Measurements from ENCODE around the gene LYRM1. TPM values are rescaled to one million over a fixed set of nuclear protein-coding genes. Genes with fewer than 3 reads are reported as not detected.

The LYRM1 gene
- polyA plus RNA-seq, 1 donor from 2014 or later: 125 TPM

DNA sequence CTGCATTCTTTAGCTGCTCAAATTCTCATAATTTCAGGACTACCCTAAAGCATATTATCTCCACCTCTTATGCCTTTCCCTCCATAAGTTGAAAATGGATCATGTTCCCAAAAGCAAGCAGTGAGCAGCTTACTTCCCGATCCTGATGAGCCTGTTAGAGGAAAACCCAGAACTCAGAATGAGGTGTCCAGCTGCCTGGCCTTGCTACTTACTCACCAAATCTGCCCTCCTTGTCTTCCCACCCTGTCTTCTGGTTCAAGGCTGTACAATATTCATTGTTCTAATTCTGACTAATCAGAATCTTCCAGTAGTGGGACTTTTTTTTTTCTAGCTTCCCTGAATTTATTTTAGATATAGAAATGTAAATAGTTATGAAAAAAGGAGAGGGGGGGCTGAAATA is 10.8 kb downstream of the LYRM1 start:
- Histone ChIP-seq H2AFZ (ENCODE audit: low read depth, low read length) (no peak overlapping the region), H3K9ac (ENCODE audit: low read length) (no peak overlapping the region)

DNA sequence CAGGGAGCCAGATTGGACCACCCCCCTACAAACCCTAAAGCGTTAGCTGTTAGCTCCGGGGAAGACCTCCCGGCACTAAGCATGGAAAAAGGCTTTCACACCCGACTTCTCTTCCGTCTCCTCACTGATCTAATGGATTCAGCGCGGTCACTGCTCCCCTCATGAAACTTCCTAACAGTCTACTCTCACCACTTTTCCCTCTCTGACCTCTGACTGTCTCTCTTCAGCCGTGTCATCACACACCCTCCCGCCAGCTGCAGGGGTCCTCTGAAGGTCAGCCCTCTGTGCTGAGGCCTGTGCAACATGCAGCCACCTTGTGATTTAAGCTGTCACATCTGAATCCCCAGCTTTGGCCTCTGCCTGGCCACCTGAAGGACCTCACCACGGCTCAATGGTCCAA is 15.7 kb downstream of the LYRM1 start:
- H3K9ac ChIP-seq (ENCODE audit: low read length): no peak overlapping the region
- H3F3A ChIP-seq (ENCODE audit: insufficient read depth, low read length, poor library complexity, severe bottlenecking): no peaks in the 10 kb centered on the region
- no peaks in the 10 kb centered on the region for H3K27me3 ChIP-seq (ENCODE audit: insufficient read depth, low read depth, low read length)
- TF ChIP-seq MXI1 (conservative IDR thresholded peaks at IDR 0.05; ENCODE audit: poor library complexity, severe bottlenecking) (no peak), EP300 (conservative IDR thresholded peaks at IDR 0.05; ENCODE audit: poor library complexity, severe bottlenecking) (no peak), POLR2AphosphoS5 (IDR thresholded peaks at IDR 0.05) (no peak), TAF1 (IDR thresholded peaks at IDR 0.05; ENCODE audit: low read depth) (no peak), SMC3 (conservative IDR thresholded peaks at IDR 0.05; ENCODE audit: poor library complexity) (no peak)
- TF ChIP-seq, protein P1, sequence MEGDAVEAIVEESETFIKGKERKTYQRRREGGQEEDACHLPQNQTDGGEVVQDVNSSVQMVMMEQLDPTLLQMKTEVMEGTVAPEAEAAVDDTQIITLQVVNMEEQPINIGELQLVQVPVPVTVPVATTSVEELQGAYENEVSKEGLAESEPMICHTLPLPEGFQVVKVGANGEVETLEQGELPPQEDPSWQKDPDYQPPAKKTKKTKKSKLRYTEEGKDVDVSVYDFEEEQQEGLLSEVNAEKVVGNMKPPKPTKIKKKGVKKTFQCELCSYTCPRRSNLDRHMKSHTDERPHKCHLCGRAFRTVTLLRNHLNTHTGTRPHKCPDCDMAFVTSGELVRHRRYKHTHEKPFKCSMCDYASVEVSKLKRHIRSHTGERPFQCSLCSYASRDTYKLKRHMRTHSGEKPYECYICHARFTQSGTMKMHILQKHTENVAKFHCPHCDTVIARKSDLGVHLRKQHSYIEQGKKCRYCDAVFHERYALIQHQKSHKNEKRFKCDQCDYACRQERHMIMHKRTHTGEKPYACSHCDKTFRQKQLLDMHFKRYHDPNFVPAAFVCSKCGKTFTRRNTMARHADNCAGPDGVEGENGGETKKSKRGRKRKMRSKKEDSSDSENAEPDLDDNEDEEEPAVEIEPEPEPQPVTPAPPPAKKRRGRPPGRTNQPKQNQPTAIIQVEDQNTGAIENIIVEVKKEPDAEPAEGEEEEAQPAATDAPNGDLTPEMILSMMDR (IDR thresholded peaks at IDR 0.05; ENCODE audit: poor library complexity, severe bottlenecking): no peak
- H4K20me1 ChIP-seq (ENCODE audit: insufficient read depth): no peaks in the 10 kb centered on the region
- H3K4me2 ChIP-seq (ENCODE audit: low read length): no peak overlapping the region
- H2AFZ ChIP-seq (ENCODE audit: low read depth, low read length): no peak overlapping the region
- H3K27ac ChIP-seq (ENCODE audit: low read length): no peak overlapping the region
- H3K4me3 ChIP-seq (ENCODE audit: low read length): no peak overlapping the region
- H3K36me3 ChIP-seq (ENCODE audit: insufficient read depth, low read length): no peaks in the 10 kb centered on the region
- no peaks in the 10 kb centered on the region for H3K79me2 ChIP-seq (replicated peaks; ENCODE audit: insufficient read depth, low read length)
- H3K9me2 ChIP-seq (ENCODE audit: insufficient read depth, low read length): no peaks in the 10 kb centered on the region
- no peaks in the 10 kb centered on the region for H3K9me3 ChIP-seq (ENCODE audit: low read length)

More for the DNA sequence above, 10.8 kb downstream of the LYRM1 start:
- Histone ChIP-seq H3K4me3 (ENCODE audit: low read length) (no peak overlapping the region), H3K79me2 (replicated peaks; ENCODE audit: insufficient read depth, low read length) (no peaks in the 10 kb centered on the region), H3K36me3 (ENCODE audit: insufficient read depth, low read length) (no peaks in the 10 kb centered on the region), H3K9me2 (ENCODE audit: insufficient read depth, low read length) (no peaks in the 10 kb centered on the region), H3K9me3 (ENCODE audit: low read length) (no peaks in the 10 kb centered on the region), H3K27me3 (ENCODE audit: insufficient read depth, low read depth, low read length) (no peaks in the 10 kb centered on the region), H3F3A (ENCODE audit: insufficient read depth, low read length, poor library complexity, severe bottlenecking) (no peaks in the 10 kb centered on the region), H4K20me1 (ENCODE audit: insufficient read depth) (no peaks in the 10 kb centered on the region), H3K4me2 (ENCODE audit: low read length) (no peak overlapping the region), H3K27ac (ENCODE audit: low read length) (no peak overlapping the region)
- TF ChIP-seq EZH2 (IDR thresholded peaks at IDR 0.05; ENCODE audit: borderline replicate concordance, insufficient read depth, low read length, poor library complexity, severe bottlenecking): no peak
- TF ChIP-seq SMC3 (conservative IDR thresholded peaks at IDR 0.05; ENCODE audit: poor library complexity): no peak
- TF ChIP-seq, protein P1 (IDR thresholded peaks at IDR 0.05; ENCODE audit: poor library complexity, severe bottlenecking): no peak
- no peak for TF ChIP-seq MXI1 (conservative IDR thresholded peaks at IDR 0.05; ENCODE audit: poor library complexity, severe bottlenecking)
- no peak for TF ChIP-seq EP300 (conservative IDR thresholded peaks at IDR 0.05; ENCODE audit: poor library complexity, severe bottlenecking)
- TF ChIP-seq POLR2AphosphoS5 (IDR thresholded peaks at IDR 0.05): no peak
- TF ChIP-seq, protein P2, sequence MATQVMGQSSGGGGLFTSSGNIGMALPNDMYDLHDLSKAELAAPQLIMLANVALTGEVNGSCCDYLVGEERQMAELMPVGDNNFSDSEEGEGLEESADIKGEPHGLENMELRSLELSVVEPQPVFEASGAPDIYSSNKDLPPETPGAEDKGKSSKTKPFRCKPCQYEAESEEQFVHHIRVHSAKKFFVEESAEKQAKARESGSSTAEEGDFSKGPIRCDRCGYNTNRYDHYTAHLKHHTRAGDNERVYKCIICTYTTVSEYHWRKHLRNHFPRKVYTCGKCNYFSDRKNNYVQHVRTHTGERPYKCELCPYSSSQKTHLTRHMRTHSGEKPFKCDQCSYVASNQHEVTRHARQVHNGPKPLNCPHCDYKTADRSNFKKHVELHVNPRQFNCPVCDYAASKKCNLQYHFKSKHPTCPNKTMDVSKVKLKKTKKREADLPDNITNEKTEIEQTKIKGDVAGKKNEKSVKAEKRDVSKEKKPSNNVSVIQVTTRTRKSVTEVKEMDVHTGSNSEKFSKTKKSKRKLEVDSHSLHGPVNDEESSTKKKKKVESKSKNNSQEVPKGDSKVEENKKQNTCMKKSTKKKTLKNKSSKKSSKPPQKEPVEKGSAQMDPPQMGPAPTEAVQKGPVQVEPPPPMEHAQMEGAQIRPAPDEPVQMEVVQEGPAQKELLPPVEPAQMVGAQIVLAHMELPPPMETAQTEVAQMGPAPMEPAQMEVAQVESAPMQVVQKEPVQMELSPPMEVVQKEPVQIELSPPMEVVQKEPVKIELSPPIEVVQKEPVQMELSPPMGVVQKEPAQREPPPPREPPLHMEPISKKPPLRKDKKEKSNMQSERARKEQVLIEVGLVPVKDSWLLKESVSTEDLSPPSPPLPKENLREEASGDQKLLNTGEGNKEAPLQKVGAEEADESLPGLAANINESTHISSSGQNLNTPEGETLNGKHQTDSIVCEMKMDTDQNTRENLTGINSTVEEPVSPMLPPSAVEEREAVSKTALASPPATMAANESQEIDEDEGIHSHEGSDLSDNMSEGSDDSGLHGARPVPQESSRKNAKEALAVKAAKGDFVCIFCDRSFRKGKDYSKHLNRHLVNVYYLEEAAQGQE (IDR thresholded peaks at IDR 0.05; ENCODE audit: borderline replicate concordance): no peak
- TF ChIP-seq TAF1 (IDR thresholded peaks at IDR 0.05; ENCODE audit: low read depth): no peak
- TF ChIP-seq RAD21 (conservative IDR thresholded peaks at IDR 0.05): no peak

Measured in neural cell (in vitro differentiated cells).